OCI-LY7 (cell line): Measurements from ENCODE around the gene SNRNP35. TPM values are rescaled to one million over a fixed set of nuclear protein-coding genes. Genes with fewer than 3 reads are reported as not detected.

Experiments used
- BruUV-seq: library from RNA; stranded (reverse); fragments of 400-500 nt; replicated peaks from 2 replicates; lab custom pipeline; 2021; lab: Mats Ljungman, UMichigan
- CTCF ChIA-PET: fragments of 300-600 bp; sonication (Branson Sonifier 250); formaldehyde crosslinking; loops from one replicate; lab custom pipeline; 2022; ENCODE audit warnings: antibody characterized with exemption; ENCODE audit not compliant: unreplicated experiment; lab: Charles Lee
- POLR2A ChIA-PET: fragments of 300-600 bp; sonication (Branson Sonifier 250); formaldehyde crosslinking; loops from one replicate; lab custom pipeline; 2022; ENCODE audit warnings: antibody characterized with exemption; lab: Charles Lee
- DNase-seq: peaks from one replicate; pipeline ENCODE4 v3.0.0-alpha.2; 2015; ENCODE audit warnings: low spot score
- H2AFZ ChIP-seq: fragments of 200-600 bp; sonication (generic), shearing (Covaris generic); 2 replicates; pipeline ENCODE4 v1.6.1; 2014; ENCODE audit warnings: mild to moderate bottlenecking, antibody characterized with exemption, low read length, moderate library complexity
- H3K27ac ChIP-seq: fragments of 200-600 bp; sonication (generic); 2 replicates; pipeline ENCODE4 v1.5.1; 2014; ENCODE audit warnings: mixed run types, low read depth, mild to moderate bottlenecking, moderate library complexity, low read length, inconsistent platforms; ENCODE audit not compliant: poor library complexity, severe bottlenecking
- H3K36me3 ChIP-seq: fragments of 200-600 bp; sonication (generic); 2 replicates; pipeline ENCODE4 v1.6.1; 2014; ENCODE audit warnings: mild to moderate bottlenecking, antibody characterized with exemption, low read length, moderate library complexity, mixed read lengths; ENCODE audit not compliant: insufficient read depth
- H3K4me1 ChIP-seq: fragments of 200-600 bp; sonication (generic); 2 replicates; pipeline ENCODE4 v1.5.1; 2014; ENCODE audit warnings: mild to moderate bottlenecking, low read length; ENCODE audit not compliant: insufficient read depth, poor library complexity, severe bottlenecking
- H3K4me2 ChIP-seq: fragments of 200-600 bp; sonication (generic); 2 replicates; pipeline ENCODE4 v1.6.1; 2014; ENCODE audit warnings: mild to moderate bottlenecking, low read length
- H3K4me3 ChIP-seq: fragments of 200-600 bp; sonication (generic); 2 replicates; pipeline ENCODE4 v1.5.1; 2014; ENCODE audit warnings: mild to moderate bottlenecking, low read depth, low read length; ENCODE audit not compliant: poor library complexity, severe bottlenecking
- H3K79me2 ChIP-seq: fragments of 200-600 bp; sonication (generic); 2 replicates; pipeline ENCODE4 v1.6.1; 2016; ENCODE audit warnings: low read depth, mild to moderate bottlenecking, low read length, moderate library complexity, mixed read lengths; ENCODE audit not compliant: insufficient read depth
- H3K9me2 ChIP-seq: fragments of 200-600 bp; sonication (generic); 2 replicates; pipeline ENCODE4 v1.6.1; 2016; ENCODE audit warnings: mild to moderate bottlenecking, low read length, mixed read lengths; ENCODE audit not compliant: insufficient read depth
- H3K9me3 ChIP-seq: fragments of 200-600 bp; sonication (generic); 2 replicates; pipeline ENCODE4 v1.6.1; 2014; ENCODE audit warnings: mild to moderate bottlenecking, mixed run types, low read length, mixed read lengths
- H4K20me1 ChIP-seq: fragments of 200-600 bp; sonication (generic); 2 replicates; pipeline ENCODE4 v1.6.1; 2014; ENCODE audit warnings: mild to moderate bottlenecking, antibody characterized with exemption, low read length, moderate library complexity, mixed read lengths; ENCODE audit not compliant: insufficient read depth
- EZH2phosphoT487 ChIP-seq: fragments of 200-600 bp; sonication (generic); IDR thresholded peaks from 2 replicates; pipeline ENCODE4 v1.6.1; 2018; ENCODE audit warnings: low read depth, borderline replicate concordance, mild to moderate bottlenecking, mixed run types, antibody characterized with exemption, low read length, moderate library complexity, mixed read lengths
- intact Hi-C: fragments of 100-400 bp; cut with micrococcal nuclease; formaldehyde crosslinking; loops from one replicate; pipeline ENCODE4 v1.10.0; 2022; ENCODE audit not compliant: unreplicated experiment
- total RNA-seq, 2 experiments: library from RNA; depleted of rRNA in 1 of 2; stranded (reverse); fragments of >200 nt in 1 of 2; shearing (Covaris generic) in 1 of 2; gene quantifications; 2 replicates each; pipeline ENCODE4 v1.2.3, GENCODE V29; 2014 to 2022
- TF ChIP-seq, protein P1 (sequence below): fragments of 200-600 bp; sonication (generic); conservative IDR thresholded peaks from 2 replicates; pipeline ENCODE4 v1.5.1; 2014; ENCODE audit warnings: mild to moderate bottlenecking, antibody characterized with exemption, low read length, moderate library complexity, mixed read lengths

SNRNP35 gene
- total RNA-seq, 2 experiments from 2014 or later = 29.3 to 31.3 TPM

DNA sequence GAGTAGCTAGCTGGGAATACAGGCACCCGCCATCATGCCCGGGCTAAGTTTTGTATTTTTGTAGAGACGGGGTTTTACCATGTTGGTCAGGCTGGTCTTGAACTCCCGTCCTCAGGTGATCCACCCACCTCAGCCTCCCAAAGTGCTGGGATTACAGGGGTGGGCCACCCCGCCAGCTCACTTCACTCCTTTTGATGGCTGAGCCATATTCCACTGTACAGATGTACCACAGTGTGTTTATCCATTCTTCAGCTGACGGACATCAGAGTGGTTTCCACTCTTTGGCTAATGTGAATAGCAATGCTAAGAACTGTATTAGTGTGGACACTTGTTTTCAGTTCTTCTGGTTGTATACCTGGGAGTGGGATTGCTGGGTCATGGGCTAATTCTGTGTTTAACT is 29.5 kb downstream of the SNRNP35 start:
- Histone ChIP-seq H4K20me1 (no peaks in the 10 kb centered on the region), H3K27ac (no peak overlapping the region), H3K9me3 (no peaks in the 10 kb centered on the region), H3K79me2 (no peaks in the 10 kb centered on the region), H2AFZ (no peak overlapping the region), H3K9me2 (no peaks in the 10 kb centered on the region), H3K4me3 (no peak overlapping the region), H3K36me3 (no peaks in the 10 kb centered on the region), H3K4me2 (no peak overlapping the region), H3K4me1 (peaks cover 15% of the 10 kb centered on the region)
- POLR2A ChIA-PET = no interaction called here
- BruUV-seq = no TSS peak
- intact Hi-C loops = no loop called here
- no peak for DNase-seq
- TF ChIP-seq EZH2phosphoT487 = no peak
- TF ChIP-seq, protein P1, sequence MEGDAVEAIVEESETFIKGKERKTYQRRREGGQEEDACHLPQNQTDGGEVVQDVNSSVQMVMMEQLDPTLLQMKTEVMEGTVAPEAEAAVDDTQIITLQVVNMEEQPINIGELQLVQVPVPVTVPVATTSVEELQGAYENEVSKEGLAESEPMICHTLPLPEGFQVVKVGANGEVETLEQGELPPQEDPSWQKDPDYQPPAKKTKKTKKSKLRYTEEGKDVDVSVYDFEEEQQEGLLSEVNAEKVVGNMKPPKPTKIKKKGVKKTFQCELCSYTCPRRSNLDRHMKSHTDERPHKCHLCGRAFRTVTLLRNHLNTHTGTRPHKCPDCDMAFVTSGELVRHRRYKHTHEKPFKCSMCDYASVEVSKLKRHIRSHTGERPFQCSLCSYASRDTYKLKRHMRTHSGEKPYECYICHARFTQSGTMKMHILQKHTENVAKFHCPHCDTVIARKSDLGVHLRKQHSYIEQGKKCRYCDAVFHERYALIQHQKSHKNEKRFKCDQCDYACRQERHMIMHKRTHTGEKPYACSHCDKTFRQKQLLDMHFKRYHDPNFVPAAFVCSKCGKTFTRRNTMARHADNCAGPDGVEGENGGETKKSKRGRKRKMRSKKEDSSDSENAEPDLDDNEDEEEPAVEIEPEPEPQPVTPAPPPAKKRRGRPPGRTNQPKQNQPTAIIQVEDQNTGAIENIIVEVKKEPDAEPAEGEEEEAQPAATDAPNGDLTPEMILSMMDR = no peak
- CTCF ChIA-PET = no interaction called here

DNA sequence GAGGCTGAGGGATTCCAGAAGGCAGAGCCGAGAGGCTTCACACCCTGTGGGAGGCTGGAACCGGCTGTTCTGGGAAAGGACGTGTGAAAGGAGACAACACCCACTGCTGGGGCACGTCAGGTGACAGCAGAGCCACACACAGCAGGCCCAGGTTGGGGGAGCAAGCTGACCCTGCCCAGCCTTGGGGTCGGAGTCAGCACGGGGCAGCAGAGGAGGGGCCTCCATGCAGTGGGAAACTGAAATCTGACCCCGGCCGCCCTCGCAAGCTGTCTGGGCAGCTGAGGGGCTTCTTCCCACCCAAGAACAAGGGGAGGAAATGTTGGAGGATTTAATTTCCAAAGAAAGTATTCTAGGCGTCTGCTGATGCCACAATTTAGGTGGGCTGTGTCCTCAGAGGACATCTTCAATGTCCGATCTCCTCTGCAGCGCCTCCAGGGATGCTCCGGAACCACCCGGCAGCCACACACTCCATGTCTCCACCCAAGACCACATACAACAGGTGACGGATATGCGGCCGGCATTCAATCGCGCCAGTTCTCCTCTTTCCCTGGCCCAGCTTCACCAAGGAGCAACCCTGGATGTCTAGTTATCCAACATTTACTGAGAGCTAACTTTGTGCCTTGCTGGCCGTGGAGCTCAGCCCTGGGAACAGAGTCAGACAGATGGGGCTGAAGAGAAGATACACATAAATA is 30.7 kb downstream of the SNRNP35 start:
- Histone ChIP-seq H4K20me1 (no peaks in the 10 kb centered on the region), H3K27ac (no peak overlapping the region), H3K79me2 (no peaks in the 10 kb centered on the region), H3K36me3 (no peaks in the 10 kb centered on the region), H3K4me1 (peaks cover 11% of the 10 kb centered on the region), H3K4me3 (no peak overlapping the region), H3K9me2 (no peaks in the 10 kb centered on the region), H2AFZ (no peak overlapping the region), H3K4me2 (no peak overlapping the region), H3K9me3 (no peaks in the 10 kb centered on the region)
- intact Hi-C loops = no loop called here
- POLR2A ChIA-PET = interaction anchor here (0.6 kb wide), 1 partner anchor 1159 kb away, joined by 5 read pairs; no protein-coding TSS in a partner anchor
- CTCF ChIA-PET = no interaction called here
- BruUV-seq = no TSS peak
- DNase-seq = no peak
- TF ChIP-seq, protein P1 = no peak
- no peak for TF ChIP-seq EZH2phosphoT487

DNA sequence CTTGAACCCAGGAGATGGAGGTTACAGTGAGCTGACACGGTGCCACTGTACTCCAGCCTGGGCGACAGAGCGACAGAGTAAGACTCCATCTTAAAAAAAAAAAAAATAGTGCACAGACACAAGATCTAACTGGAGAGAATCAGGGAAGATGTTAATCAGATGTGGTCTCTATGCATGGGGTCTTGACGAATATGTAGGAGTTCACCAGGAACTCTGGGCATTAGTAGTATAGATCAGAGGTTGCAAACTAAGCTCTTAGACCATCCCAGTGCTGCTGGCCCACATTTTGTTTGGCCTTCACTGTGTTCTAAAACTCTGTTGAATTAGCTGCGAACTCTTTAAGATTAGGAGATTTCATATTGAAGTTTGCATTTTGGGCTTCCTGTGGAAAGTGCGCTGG is 31.6 kb downstream of the SNRNP35 start:
- POLR2A ChIA-PET = no interaction called here
- H3K4me1 ChIP-seq = peaks cover 2% of the 10 kb centered on the region
- BruUV-seq = no TSS peak
- no peaks in the 10 kb centered on the region for H3K36me3 ChIP-seq
- no peak for TF ChIP-seq EZH2phosphoT487
- TF ChIP-seq, protein P1 = no peak
- DNase-seq = no peak
- CTCF ChIA-PET = no interaction called here
- H2AFZ ChIP-seq = no peak overlapping the region
- no peaks in the 10 kb centered on the region for H3K79me2 ChIP-seq
- no peak overlapping the region for H3K4me3 ChIP-seq
- no peak overlapping the region for H3K4me2 ChIP-seq
- no peaks in the 10 kb centered on the region for H3K9me2 ChIP-seq
- no peak overlapping the region for H3K27ac ChIP-seq
- intact Hi-C loops = no loop called here
- no peaks in the 10 kb centered on the region for H3K9me3 ChIP-seq
- H4K20me1 ChIP-seq = no peaks in the 10 kb centered on the region
